NCI-H2081 (cell line): Measurements from ENCODE around the gene CD302.
"Not testable (repeated sequence)": the region's sequence is repeated elsewhere in the genome, so short reads cannot be mapped to it uniquely, and the experiment has no call there.

Experiments
- DNase-seq, 2 experiments: peaks; one replicate each; lab custom pipeline; 2025; lab: John Stamatoyannopoulos, UW

The CD302 gene

DNA sequence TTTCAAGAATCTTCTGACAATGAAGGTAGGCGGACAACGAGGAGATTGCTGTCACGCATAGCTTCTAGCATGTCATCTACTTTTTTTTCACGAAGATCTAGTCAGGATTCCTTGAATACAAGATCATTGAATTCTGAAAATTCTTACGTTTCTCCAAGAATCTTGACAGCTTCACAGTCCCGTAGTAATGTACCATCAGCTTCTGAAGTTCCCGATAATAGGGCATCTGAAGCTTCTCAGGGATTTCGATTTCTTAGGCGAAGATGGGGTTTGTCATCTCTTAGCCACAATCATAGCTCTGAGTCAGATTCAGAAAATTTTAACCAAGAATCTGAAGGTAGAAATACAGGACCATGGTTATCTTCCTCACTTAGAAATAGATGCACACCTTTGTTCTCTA lies 49.9 kb downstream of the CD302 start:
- DNase-seq, result no peak

DNA sequence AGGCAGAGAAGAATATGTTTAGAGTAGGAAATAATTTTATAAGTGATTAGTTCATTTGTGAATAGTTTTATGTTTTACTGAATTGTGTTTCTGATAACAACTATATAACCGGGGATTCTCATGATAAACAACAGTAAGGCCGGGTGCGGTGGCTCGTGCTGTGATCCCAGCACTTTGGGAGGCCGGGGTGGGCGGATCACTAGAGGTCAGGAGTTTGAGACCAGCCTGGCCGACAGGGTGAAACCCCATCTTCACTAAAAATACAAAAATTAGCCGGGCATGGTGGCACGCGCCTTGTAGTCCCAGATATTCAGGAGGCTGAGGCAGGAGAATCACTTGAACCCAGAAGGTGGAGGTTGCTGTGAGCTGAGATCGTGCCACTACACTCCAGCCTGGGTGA lies 52.8 kb downstream of the CD302 start:
- not testable (repeated sequence) for DNase-seq

DNA sequence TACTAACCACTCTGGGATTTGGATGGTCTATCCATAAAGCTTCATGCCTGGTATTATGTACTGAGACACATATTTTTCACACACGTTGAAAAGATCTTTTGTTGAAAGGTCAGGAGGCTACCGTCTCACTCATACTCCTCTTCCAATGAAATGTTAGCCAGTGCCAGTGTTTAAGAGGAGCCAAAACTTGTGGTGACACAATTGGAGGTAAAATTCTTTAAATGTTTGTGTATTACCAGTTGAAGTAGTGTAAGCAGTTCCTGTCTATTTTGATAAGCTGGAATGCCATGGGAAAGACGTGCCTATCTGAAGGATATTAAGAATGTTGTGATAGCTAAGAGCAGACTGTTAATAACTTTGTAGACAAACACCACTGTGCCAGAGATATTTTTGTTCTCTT lies 53.6 kb downstream of the CD302 start:
- DNase-seq, result no peak

- DNase-seq, result no peak
Measured at GRCh38 chr2:159742846-159743245, 55.2 kb downstream of the CD302 start.

DNA sequence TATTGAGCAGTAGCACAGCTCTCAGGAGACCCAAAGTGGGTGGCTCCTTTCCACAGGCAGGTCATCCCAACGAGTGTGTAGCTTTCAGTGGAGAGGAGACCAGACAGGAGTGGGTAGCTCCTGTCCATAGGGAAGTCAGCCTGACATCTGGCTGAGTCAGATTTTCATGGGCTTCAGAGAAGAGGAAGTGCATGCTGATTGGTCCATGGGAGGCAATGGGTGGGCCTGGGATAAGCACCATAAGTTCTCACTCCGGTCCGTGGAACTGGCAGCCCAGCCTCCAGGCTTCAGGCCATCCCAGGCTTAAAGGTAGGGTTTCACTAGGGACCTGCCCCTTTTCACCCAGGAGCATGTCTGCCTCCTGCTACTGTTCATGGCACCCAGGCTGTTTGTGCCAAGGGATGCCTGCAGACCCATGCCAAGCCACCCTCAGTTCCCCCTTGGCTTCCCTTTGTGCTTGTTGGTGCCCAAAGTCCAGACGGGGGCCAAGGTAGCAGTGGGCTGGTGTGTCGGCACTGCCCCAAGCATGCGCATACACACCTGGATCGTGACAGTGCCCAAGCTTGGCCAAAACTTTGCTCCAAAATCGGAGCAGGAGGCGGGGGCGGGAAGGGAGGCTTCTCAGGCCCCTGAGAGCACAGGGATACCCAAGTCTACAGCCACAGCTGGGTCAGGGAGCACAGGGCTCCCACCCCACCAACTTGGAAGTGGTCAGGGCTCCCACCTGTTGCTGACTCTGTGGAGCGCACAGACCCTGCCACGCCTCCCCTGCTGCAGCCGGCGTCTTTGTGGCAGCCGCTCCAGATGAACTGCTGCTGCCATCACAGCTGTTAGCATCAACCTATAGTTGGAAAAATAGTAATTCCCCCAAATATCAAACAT lies 59.3 kb downstream of the CD302 start:
- no peak for DNase-seq

DNA sequence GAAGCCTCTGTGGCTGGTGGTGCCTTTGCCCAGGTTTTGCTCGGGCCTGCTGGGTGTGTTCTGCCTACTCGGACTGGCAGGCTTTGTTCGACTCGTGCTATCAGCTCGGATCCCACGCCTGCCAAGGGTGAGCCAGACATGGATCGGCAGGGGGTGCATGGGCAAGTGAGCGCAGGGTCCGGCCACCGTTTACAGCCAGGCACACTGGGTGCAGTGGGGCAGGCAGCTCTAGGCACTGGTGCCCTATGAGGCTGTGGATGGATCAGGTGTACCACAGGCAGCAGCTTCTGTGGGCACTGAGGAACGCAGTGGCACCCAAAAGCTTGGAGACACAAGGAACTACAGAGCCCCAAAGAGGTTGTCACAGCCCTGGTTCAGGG lies 60.1 kb downstream of the CD302 start:
- DNase-seq, result no peak

- no peak for DNase-seq
Measured at GRCh38 chr2:159737292-159737916, 60.6 kb downstream of the CD302 start.

DNA sequence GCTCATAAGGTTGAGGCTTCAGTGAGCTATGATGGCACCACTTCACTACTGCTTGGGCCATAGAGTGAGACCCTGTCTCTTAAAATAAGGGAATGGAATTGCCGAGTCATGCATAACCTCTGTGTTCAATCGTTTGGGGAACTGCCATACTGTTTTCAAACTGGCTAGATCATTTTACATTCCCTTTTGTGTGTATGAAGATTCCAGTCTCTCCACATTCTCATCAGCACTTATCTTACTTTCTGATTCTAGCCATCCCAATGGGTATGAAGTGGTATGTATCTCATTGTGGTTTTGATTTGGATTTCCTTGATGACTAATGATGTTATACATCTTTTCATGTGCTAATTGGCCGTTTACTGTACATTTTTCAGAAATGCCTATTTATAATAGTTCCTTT lies 62.0 kb downstream of the CD302 start:
- no peak for DNase-seq

DNA sequence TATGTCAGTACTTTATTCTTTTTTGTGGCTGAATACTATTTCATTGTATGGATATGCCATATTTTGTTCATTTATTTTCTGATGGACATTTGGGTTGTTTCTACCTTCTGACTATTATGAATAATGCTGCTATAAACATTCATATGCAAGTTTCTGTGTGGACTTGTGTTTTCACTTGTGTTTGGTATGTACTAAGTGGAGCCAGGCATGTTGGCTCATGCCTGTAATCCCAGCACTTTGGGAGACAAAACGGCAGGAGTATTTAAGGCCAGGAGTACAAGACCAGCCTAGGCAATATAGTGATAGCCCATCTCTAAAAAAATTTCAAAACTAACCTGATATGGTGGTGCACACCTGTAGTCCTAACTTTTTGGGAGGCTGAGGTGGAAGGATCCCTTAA lies 62.4 kb downstream of the CD302 start:
- no peak for DNase-seq

GRCh38 chr2:159728629-159729028 lies 69.4 kb downstream of the CD302 start:
- no peak for DNase-seq

GRCh38 chr2:159725713-159726112 lies 72.3 kb downstream of the CD302 start:
- no peak for DNase-seq

GRCh38 chr2:159724795-159725572 lies 73.0 kb downstream of the CD302 start:
- DNase-seq, result not testable (repeated sequence)

DNA sequence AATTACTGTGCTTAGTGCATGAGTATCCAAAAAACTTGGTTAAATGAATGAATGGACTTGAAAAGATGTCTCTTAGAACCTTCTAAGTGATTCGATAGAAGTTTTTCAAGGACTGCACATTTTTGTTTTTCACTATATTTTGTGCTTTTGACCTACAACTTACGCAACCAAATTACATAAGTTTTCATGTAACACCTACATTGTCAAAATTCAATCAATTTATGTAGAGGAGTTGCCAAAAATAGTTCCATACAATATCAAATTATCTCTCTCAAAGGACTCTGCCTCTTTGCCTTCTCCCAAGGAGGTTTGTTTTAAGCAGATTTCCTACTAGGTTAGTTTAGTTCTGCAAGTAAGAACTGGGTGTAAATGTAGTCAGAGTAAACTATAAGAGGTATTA lies 75.4 kb downstream of the CD302 start:
- DNase-seq, result no peak

DNA sequence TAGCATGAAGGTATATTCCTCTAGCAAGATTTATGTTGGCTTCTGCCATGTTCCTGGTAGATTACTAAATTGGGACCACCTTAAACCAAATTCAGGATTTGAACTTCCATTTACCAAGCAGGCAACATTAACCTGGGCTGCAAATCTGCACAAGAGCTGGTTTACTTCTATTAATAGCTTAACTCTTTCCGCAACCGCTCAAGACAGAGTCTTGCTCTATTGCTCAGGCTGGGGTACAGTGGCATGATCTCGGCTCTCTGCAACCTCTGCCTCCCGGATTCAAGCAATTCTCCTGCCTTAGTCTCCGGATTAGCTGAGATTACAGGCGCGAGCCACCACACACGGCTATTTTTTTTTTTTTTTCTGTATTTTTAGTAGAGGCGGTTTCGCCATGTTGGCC lies 77.3 kb downstream of the CD302 start:
- no peak for DNase-seq
